OCI-LY3 (cell line): ENCODE data around the gene TET2.

Source experiments
- H2AFZ ChIP-seq: fragments of 200-600, 300-600 bp; shearing (Covaris generic); 2 replicates; pipeline ENCODE4 v1.6.0; 2014; ENCODE audit warnings: antibody characterized with exemption, low read depth, low read length
- H3K27ac ChIP-seq: fragments of 200-600, 300-600 bp; sonication (generic); 2 replicates; pipeline ENCODE4 v1.5.1; 2014; ENCODE audit warnings: mild to moderate bottlenecking, low read length, moderate library complexity, mixed read lengths
- H3K27me3 ChIP-seq: fragments of 200-600, 300-600 bp; sonication (generic); 2 replicates; pipeline ENCODE4 v1.6.1; 2014; ENCODE audit warnings: low read depth, low read length, mixed read lengths
- H3K36me3 ChIP-seq: fragments of 200-600, 300-600 bp; sonication (generic); replicated peaks from 2 replicates; pipeline ENCODE3; 2014; ENCODE audit warnings: low read depth, low read length, mixed read lengths
- H3K4me1 ChIP-seq: fragments of 300-600, 200-600 bp; sonication (generic); 2 replicates; pipeline ENCODE4 v1.6.1; 2014; ENCODE audit warnings: low read length, mixed read lengths
- H3K4me2 ChIP-seq: fragments of 200-600, 300-600 bp; sonication (generic); 2 replicates; pipeline ENCODE4 v1.6.1; 2014; ENCODE audit warnings: low read length, mixed read lengths
- H3K4me3 ChIP-seq: fragments of 300-600, 200-600 bp; sonication (generic); 2 replicates; pipeline ENCODE4 v1.5.1; 2014; ENCODE audit warnings: antibody characterized with exemption, mild to moderate bottlenecking, low read length, moderate library complexity
- H3K79me2 ChIP-seq: fragments of 300-600, 200-600 bp; shearing (Covaris generic); 2 replicates; pipeline ENCODE4 v1.6.1; 2014; ENCODE audit warnings: mild to moderate bottlenecking, low read length, mixed read lengths
- H3K9ac ChIP-seq: fragments of 300-600, 200-600 bp; shearing (Covaris generic); 2 replicates; pipeline ENCODE4 v1.6.0; 2014; ENCODE audit warnings: mild to moderate bottlenecking, low read length, moderate library complexity
- H3K9me3 ChIP-seq: fragments of 200-600, 300-600 bp; shearing (Covaris generic); 2 replicates; pipeline ENCODE4 v1.6.1; 2014; ENCODE audit warnings: low read length, mixed read lengths; ENCODE audit not compliant: insufficient read depth
- H4K20me1 ChIP-seq: fragments of 200-600, 300-600 bp; sonication (generic); 2 replicates; pipeline ENCODE4 v1.6.1; 2016; ENCODE audit warnings: low read length, mixed read lengths; ENCODE audit not compliant: insufficient read depth
- CTCF ChIP-seq: fragments of 200-600, 300-600 bp; sonication (generic); IDR thresholded peaks from 2 replicates; pipeline ENCODE4 v1.5.1; 2014; ENCODE audit warnings: antibody characterized with exemption, low read length, low read depth
- EZH2phosphoT487 ChIP-seq: fragments of 200-600 bp; shearing (Covaris generic); IDR thresholded peaks from 2 replicates; pipeline ENCODE4 v1.6.1; 2018; ENCODE audit warnings: antibody characterized with exemption, mixed run types, low read depth

TET2 gene

GRCh38 chr4:105277702-105278101, 131.0 kb downstream of the TET2 start:
- TF ChIP-seq EZH2phosphoT487 (no peak), CTCF (no peak)
- H3K4me1 ChIP-seq, result no peaks in the 10 kb centered on the region

GRCh38 chr4:105279314-105279713, 132.6 kb downstream of the TET2 start:
- Histone ChIP-seq H2AFZ (no peak overlapping the region), H3K4me1 (no peaks in the 10 kb centered on the region), H3K27ac (no peak overlapping the region), H3K9me3 (no peaks in the 10 kb centered on the region), H3K4me3 (no peak overlapping the region), H3K27me3 (no peaks in the 10 kb centered on the region), H3K9ac (no peak overlapping the region), H3K79me2 (no peaks in the 10 kb centered on the region), H3K4me2 (no peak overlapping the region), H4K20me1 (no peaks in the 10 kb centered on the region), H3K36me3 (peaks cover 17% of the 10 kb centered on the region)
- TF ChIP-seq CTCF (no peak), EZH2phosphoT487 (no peak)

More at GRCh38 chr4:105277702-105278101, 131.0 kb downstream of the TET2 start:
- no peaks in the 10 kb centered on the region for H3K9me3 ChIP-seq
- H4K20me1 ChIP-seq, result no peaks in the 10 kb centered on the region
- H3K27ac ChIP-seq, result no peak overlapping the region
- no peak overlapping the region for H3K4me3 ChIP-seq
- no peak overlapping the region for H2AFZ ChIP-seq
- H3K79me2 ChIP-seq, result no peaks in the 10 kb centered on the region
- peaks cover 32% of the 10 kb centered on the region for H3K36me3 ChIP-seq
- H3K4me2 ChIP-seq, result no peak overlapping the region
- no peak overlapping the region for H3K9ac ChIP-seq
- H3K27me3 ChIP-seq, result no peaks in the 10 kb centered on the region

GRCh38 chr4:105280338-105281123, 133.9 kb downstream of the TET2 start:
- Histone ChIP-seq H3K9me3 (no peaks in the 10 kb centered on the region), H3K27ac (no peak overlapping the region), H3K79me2 (no peaks in the 10 kb centered on the region), H3K4me1 (no peaks in the 10 kb centered on the region), H3K27me3 (no peaks in the 10 kb centered on the region), H3K4me2 (no peak overlapping the region), H3K36me3 (peaks cover 10% of the 10 kb centered on the region), H4K20me1 (no peaks in the 10 kb centered on the region), H3K4me3 (no peak overlapping the region), H3K9ac (no peak overlapping the region), H2AFZ (no peak overlapping the region)
- TF ChIP-seq CTCF (no peak), EZH2phosphoT487 (no peak)

DNA sequence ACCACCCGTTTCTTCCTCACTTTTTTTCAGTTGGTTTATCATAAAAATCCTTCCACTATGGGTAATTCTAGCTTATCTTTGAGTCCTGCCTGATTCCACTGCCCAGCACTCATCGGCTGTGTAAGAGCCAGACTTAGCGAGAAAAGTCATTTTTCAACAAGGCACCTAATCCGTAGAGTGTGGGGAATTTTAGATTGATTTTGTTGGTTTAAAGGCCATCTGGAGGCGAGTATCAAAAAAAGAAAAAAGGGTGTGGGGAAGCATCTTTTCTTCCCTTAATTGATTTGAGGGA, 134.4 kb downstream of the TET2 start:
- no peak overlapping the region for H3K4me3 ChIP-seq
- H3K9me3 ChIP-seq, result no peaks in the 10 kb centered on the region
- H2AFZ ChIP-seq, result no peak overlapping the region
- no peak overlapping the region for H3K9ac ChIP-seq
- no peak overlapping the region for H3K27ac ChIP-seq
- H4K20me1 ChIP-seq, result no peaks in the 10 kb centered on the region
- peaks cover 5% of the 10 kb centered on the region for H3K36me3 ChIP-seq
- H3K4me2 ChIP-seq, result no peak overlapping the region
- H3K4me1 ChIP-seq, result no peaks in the 10 kb centered on the region
- no peaks in the 10 kb centered on the region for H3K79me2 ChIP-seq
- TF ChIP-seq CTCF (no peak), EZH2phosphoT487 (no peak)
- no peaks in the 10 kb centered on the region for H3K27me3 ChIP-seq
